Keratinocyte (primary cell): ENCODE data around the gene TFF1. TPM values are rescaled to one million over a fixed set of nuclear protein-coding genes. Genes with fewer than 3 reads are reported as not detected.

Source experiments
- DNase-seq: peaks from one replicate; pipeline ENCODE4 v3.0.0-alpha.2; 2011; ENCODE audit warnings: low read depth, missing footprints, low spot score
- FAIRE-seq: peaks from 2 replicates; lab custom pipeline; 2011; peaks lifted over from hg19 to GRCh38; lab: Jason Lieb, UNC
- H2AFZ ChIP-seq: 2 replicates; pipeline ENCODE4 v1.6.0; 2012; ENCODE audit warnings: low read length, control low read depth, inconsistent platforms; ENCODE audit not compliant: control insufficient read depth
- H3K27ac ChIP-seq: 2 replicates; pipeline ENCODE4 v1.5.1; 2011; ENCODE audit warnings: low read length; ENCODE audit not compliant: control insufficient read depth, insufficient read depth
- H3K27me3 ChIP-seq: 3 replicates; pipeline ENCODE4 v1.6.0; 2011; ENCODE audit warnings: low read length; ENCODE audit not compliant: control insufficient read depth, insufficient read depth; ENCODE audit errors: extremely low read depth
- H3K36me3 ChIP-seq, 2 experiments: 2 replicates in 1 of 2; 3 replicates in 1 of 2; pipeline ENCODE4 v1.5.1; 2011; ENCODE audit warnings: low read length in 2 of 2, mild to moderate bottlenecking in 1 of 2; ENCODE audit not compliant: control insufficient read depth in 2 of 2, insufficient read depth in 2 of 2; ENCODE audit errors: extremely low read depth in 1 of 2
- H3K4me1 ChIP-seq: 3 replicates; pipeline ENCODE4 v1.5.1; 2011; ENCODE audit warnings: low read length; ENCODE audit not compliant: control insufficient read depth, insufficient read depth; ENCODE audit errors: extremely low read depth
- H3K4me2 ChIP-seq: 3 replicates; pipeline ENCODE4 v1.6.0; 2011; ENCODE audit warnings: low read depth, low read length; ENCODE audit not compliant: control insufficient read depth, insufficient read depth; ENCODE audit errors: extremely low read depth
- H3K4me3 ChIP-seq, 3 experiments: fragments of 200-600 bp in 1 of 3; sonication (generic) in 1 of 3; 2 replicates in 2 of 3; 3 replicates in 1 of 3; pipeline ENCODE4 v1.5.1; 2011 to 2016; ENCODE audit warnings: low read length in 3 of 3, mild to moderate bottlenecking in 3 of 3, control low read depth in 2 of 3, inconsistent platforms in 1 of 3, low read depth in 1 of 3, mixed read lengths in 1 of 3, mixed run types in 1 of 3, moderate library complexity in 1 of 3; ENCODE audit not compliant: control insufficient read depth in 2 of 3, insufficient read depth in 2 of 3; ENCODE audit errors: extremely low read depth in 1 of 3
- H3K79me2 ChIP-seq: 2 replicates; pipeline ENCODE4 v1.6.0; 2012; ENCODE audit warnings: low read length; ENCODE audit not compliant: control insufficient read depth, insufficient read depth
- H3K9ac ChIP-seq: 3 replicates; pipeline ENCODE4 v1.6.0; 2011; ENCODE audit warnings: low read length; ENCODE audit not compliant: control insufficient read depth, insufficient read depth; ENCODE audit errors: extremely low read depth
- H3K9me1 ChIP-seq: 3 replicates; pipeline ENCODE4 v1.6.0; 2011; ENCODE audit warnings: low read length; ENCODE audit not compliant: control insufficient read depth, insufficient read depth; ENCODE audit errors: extremely low read depth
- H3K9me3 ChIP-seq: 2 replicates; pipeline ENCODE4 v1.5.1; 2012; ENCODE audit warnings: low read depth, low read length; ENCODE audit not compliant: control insufficient read depth
- H4K20me1 ChIP-seq: 3 replicates; pipeline ENCODE4 v1.6.0; 2011; ENCODE audit warnings: low read length; ENCODE audit not compliant: control insufficient read depth, insufficient read depth; ENCODE audit errors: extremely low read depth
- EZH2 ChIP-seq: IDR thresholded peaks from one replicate; pipeline ENCODE4 v1.6.1; 2012; ENCODE audit warnings: inconsistent platforms, mild to moderate bottlenecking, low read length, moderate library complexity
- dilution Hi-C: fragments of 300-500 bp; cut with MboI; formaldehyde crosslinking; loops from one replicate; pipeline ENCODE4 v1.7.0; 2020; ENCODE audit warnings: low sequenced_read_pairs; ENCODE audit not compliant: extremely low pct_ligation_motif_present
- polyA plus RNA-seq, 5 experiments: library from polyadenylated mRNA; depleted of rRNA in 3 of 5; stranded (reverse) in 3 of 5; stranded (forward) in 1 of 5; unstranded in 1 of 5; fragments of >200 nt; gene quantifications; 1 replicate in 1 of 5; 2 replicates in 3 of 5; 3 replicates in 1 of 5; pipeline versions ENCODE4 v1.2.1 to v1.2.3, GENCODE V29; 2011 to 2012; ENCODE audit warnings: missing spikeins in 2 of 5, low read depth in 1 of 5, low replicate concordance in 1 of 5
- TF ChIP-seq, protein P1 (sequence below), 3 experiments: IDR thresholded peaks in 1 of 3; conservative IDR thresholded peaks in 1 of 3; optimal IDR thresholded peaks in 1 of 3; 2 replicates in 2 of 3; 3 replicates in 1 of 3; pipeline versions ENCODE3 to v1.5.1; 2011; ENCODE audit warnings: low read length in 3 of 3, mild to moderate bottlenecking in 3 of 3, moderate library complexity in 2 of 3, control low read depth in 1 of 3, inconsistent platforms in 1 of 3; ENCODE audit not compliant: insufficient read depth in 2 of 3; ENCODE audit errors: extremely low read depth in 1 of 3

The TFF1 gene
- polyA plus RNA-seq, 1 donor (not counting 4 experiments of a cell fraction or from before 2014, with no cell fraction given), result not detected

- Histone ChIP-seq H3K4me1 (no peaks in the 10 kb centered on the region), H3K9me1 (no peaks in the 10 kb centered on the region), H4K20me1 (no peaks in the 10 kb centered on the region), H3K79me2 (no peaks in the 10 kb centered on the region), H3K9ac (no peak overlapping the region), H3K27ac (no peak overlapping the region), H3K4me2 (no peak overlapping the region), H2AFZ (no peak overlapping the region), H3K4me3 (no peak overlapping the region), H3K9me3 (no peaks in the 10 kb centered on the region), H3K27me3 (peaks cover 27% of the 10 kb centered on the region), H3K36me3 (no peaks in the 10 kb centered on the region)
- no peak for TF ChIP-seq EZH2
- DNase-seq (no peak), FAIRE-seq (no peak)
- dilution Hi-C loops, result no loop called here
Observed at GRCh38 chr21:42373196-42373907, 7.0 kb upstream of the TFF1 start.

DNA sequence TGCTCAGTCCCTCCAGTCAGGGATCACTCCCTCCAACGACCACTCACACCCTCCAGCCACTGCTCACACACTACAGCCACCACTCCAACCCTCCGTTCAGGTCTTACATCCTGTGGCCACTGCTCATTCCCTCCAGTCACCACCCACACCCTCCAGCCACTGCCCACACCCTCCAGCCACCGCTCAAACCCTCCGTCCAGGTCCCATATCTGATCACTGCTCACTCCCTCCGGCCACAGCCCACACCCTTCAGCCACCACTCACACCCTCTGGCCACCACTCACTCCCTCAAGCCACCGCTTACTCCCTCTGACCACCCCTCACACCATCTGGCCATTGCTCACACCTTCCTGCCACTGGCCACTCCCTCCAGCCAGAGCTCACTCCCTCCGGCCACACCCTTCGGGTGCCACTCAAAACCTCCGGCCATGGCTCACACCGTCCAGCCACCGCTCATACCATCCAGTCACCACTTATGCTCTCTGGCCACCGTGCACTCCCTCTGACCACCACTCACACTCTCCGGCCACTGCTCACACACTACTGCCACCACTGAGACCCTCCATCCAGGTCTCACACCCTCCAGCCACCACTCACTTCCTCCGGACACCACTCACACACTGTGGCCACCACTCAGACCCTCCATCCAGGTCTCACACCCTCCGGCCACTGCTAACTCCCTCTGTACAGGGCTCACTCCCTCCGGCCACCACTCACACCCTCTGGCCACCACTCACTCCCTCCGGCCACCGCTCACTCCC lies 4.7 kb upstream of the TFF1 start:
- Histone ChIP-seq H3K9me3 (no peaks in the 10 kb centered on the region), H3K9me1 (no peaks in the 10 kb centered on the region), H3K4me1 (no peaks in the 10 kb centered on the region), H2AFZ (no peak overlapping the region), H3K9ac (no peak overlapping the region), H3K4me3 (no peak overlapping the region), H3K36me3 (no peaks in the 10 kb centered on the region), H3K4me2 (no peak overlapping the region), H3K79me2 (no peaks in the 10 kb centered on the region), H4K20me1 (no peaks in the 10 kb centered on the region), H3K27me3 (peaks cover 21% of the 10 kb centered on the region), H3K27ac (no peak overlapping the region)
- TF ChIP-seq, protein P1, sequence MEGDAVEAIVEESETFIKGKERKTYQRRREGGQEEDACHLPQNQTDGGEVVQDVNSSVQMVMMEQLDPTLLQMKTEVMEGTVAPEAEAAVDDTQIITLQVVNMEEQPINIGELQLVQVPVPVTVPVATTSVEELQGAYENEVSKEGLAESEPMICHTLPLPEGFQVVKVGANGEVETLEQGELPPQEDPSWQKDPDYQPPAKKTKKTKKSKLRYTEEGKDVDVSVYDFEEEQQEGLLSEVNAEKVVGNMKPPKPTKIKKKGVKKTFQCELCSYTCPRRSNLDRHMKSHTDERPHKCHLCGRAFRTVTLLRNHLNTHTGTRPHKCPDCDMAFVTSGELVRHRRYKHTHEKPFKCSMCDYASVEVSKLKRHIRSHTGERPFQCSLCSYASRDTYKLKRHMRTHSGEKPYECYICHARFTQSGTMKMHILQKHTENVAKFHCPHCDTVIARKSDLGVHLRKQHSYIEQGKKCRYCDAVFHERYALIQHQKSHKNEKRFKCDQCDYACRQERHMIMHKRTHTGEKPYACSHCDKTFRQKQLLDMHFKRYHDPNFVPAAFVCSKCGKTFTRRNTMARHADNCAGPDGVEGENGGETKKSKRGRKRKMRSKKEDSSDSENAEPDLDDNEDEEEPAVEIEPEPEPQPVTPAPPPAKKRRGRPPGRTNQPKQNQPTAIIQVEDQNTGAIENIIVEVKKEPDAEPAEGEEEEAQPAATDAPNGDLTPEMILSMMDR (optimal IDR thresholded peaks at IDR 0.05 in 1 of 3, IDR thresholded peaks at IDR 0.05 in 1 of 3, conservative IDR thresholded peaks at IDR 0.05 in 1 of 3; ENCODE audit: extremely low read depth in 1 of 3, insufficient read depth in 2 of 3, low read length in 3 of 3), result no peak
- no peak for TF ChIP-seq EZH2
- FAIRE-seq (no peak), DNase-seq (no peak)
- dilution Hi-C loops, result no loop called here
